GM23248 (cell line): ENCODE results near the gene IDH3A. TPM values are rescaled to one million over a fixed set of nuclear protein-coding genes. Genes with fewer than 3 reads are reported as not detected.

Experiments used
- DNase-seq: peaks from one replicate; pipeline ENCODE4 v3.0.0-alpha.2; 2015
- H2AFZ ChIP-seq: fragments of 200-600 bp; sonication (generic); 2 replicates; pipeline ENCODE4 v1.6.1; 2016; ENCODE audit warnings: antibody characterized with exemption
- H3F3A ChIP-seq: fragments of 200-600 bp; sonication (generic); 2 replicates; pipeline ENCODE4 v1.6.1; 2016; ENCODE audit warnings: mild to moderate bottlenecking, antibody characterized with exemption, mixed run types; ENCODE audit not compliant: insufficient read depth
- H3K27ac ChIP-seq: fragments of 200-600 bp; sonication (generic); 2 replicates; pipeline ENCODE4 v1.5.1; 2016; ENCODE audit warnings: mild to moderate bottlenecking
- H3K27me3 ChIP-seq: fragments of 200-600 bp; sonication (generic); replicated peaks from 2 replicates; pipeline ENCODE4 v1.6.1; 2016; ENCODE audit warnings: mild to moderate bottlenecking; ENCODE audit not compliant: insufficient read depth
- H3K36me3 ChIP-seq: fragments of 200-600 bp; sonication (generic); 2 replicates; pipeline ENCODE4 v1.6.1; 2016; ENCODE audit warnings: low read depth, mild to moderate bottlenecking
- H3K4me1 ChIP-seq: fragments of 200-600 bp; sonication (generic); 2 replicates; pipeline ENCODE4 v1.6.1; 2016; ENCODE audit warnings: mild to moderate bottlenecking; ENCODE audit not compliant: insufficient read depth
- H3K4me2 ChIP-seq: fragments of 200-600 bp; sonication (generic); one replicate; pipeline ENCODE4 v1.6.1; 2016; ENCODE audit warnings: mild to moderate bottlenecking; ENCODE audit not compliant: unreplicated experiment
- H3K4me3 ChIP-seq: fragments of 200-600 bp; sonication (generic); 2 replicates; pipeline ENCODE4 v1.5.1; 2016; ENCODE audit warnings: mild to moderate bottlenecking
- H3K79me2 ChIP-seq: fragments of 200-600 bp; sonication (generic); 2 replicates; pipeline ENCODE4 v1.6.1; 2016; ENCODE audit warnings: mild to moderate bottlenecking; ENCODE audit not compliant: insufficient read depth
- H3K9ac ChIP-seq: fragments of 200-600 bp; sonication (generic); 2 replicates; pipeline ENCODE4 v1.6.1; 2016; ENCODE audit warnings: mild to moderate bottlenecking
- H3K9me2 ChIP-seq: fragments of 200-600 bp; sonication (generic); 2 replicates; pipeline ENCODE4 v1.6.1; 2016; ENCODE audit warnings: mixed run types, mild to moderate bottlenecking, moderate library complexity; ENCODE audit not compliant: insufficient read depth
- H3K9me3 ChIP-seq: fragments of 200-600 bp; sonication (generic); one replicate; pipeline ENCODE4 v1.6.1; 2017; ENCODE audit warnings: low read depth
- H4K20me1 ChIP-seq: fragments of 200-600 bp; sonication (generic); 2 replicates; pipeline ENCODE4 v1.6.0; 2016; ENCODE audit not compliant: insufficient read depth
- EZH2 ChIP-seq: fragments of 200-600 bp; sonication (generic); IDR thresholded peaks from 2 replicates; pipeline ENCODE4 v1.6.1; 2018; ENCODE audit warnings: antibody characterized with exemption, mild to moderate bottlenecking; ENCODE audit not compliant: insufficient read depth, poor library complexity, severe bottlenecking
- EZH2phosphoT487 ChIP-seq: fragments of 200-600 bp; sonication (generic); IDR thresholded peaks from 2 replicates; pipeline ENCODE4 v1.6.1; 2018; ENCODE audit warnings: antibody characterized with exemption, moderate library complexity, mild to moderate bottlenecking, low read depth; ENCODE audit not compliant: insufficient read depth
- WGBS, 2 experiments: methylation state at CpG; one replicate each; pipeline ENCODE4 v1.1.6; 2015 to 2017; ENCODE audit warnings: low lambda C conversion rate in 2 of 2, low coverage in 1 of 2; ENCODE audit errors: missing lambda C conversion rate in 2 of 2; 5-methylcytosine and 5-hydroxymethylcytosine counted together
- in situ Hi-C: fragments of 300-500 bp; cut with MboI; formaldehyde crosslinking; loops from 2 replicates; pipeline ENCODE4 v1.15.0; 2020
- polyA plus RNA-seq: library from polyadenylated mRNA; unstranded; fragments of >200 nt; fragmentation: Nextera tagmentation; extraction: Ambion mirVana; gene quantifications from 2 replicates; pipeline ENCODE4 v1.2.1, GENCODE V29; 2016
- total RNA-seq: library from RNA; depleted of rRNA; stranded (reverse); fragments of >200 nt; shearing (Covaris generic); gene quantifications from 2 replicates; pipeline ENCODE4 v1.2.3, GENCODE V29; 2014

Gene IDH3A
- total and polyA plus RNA-seq, 2 experiments from 2014 or later: 47.1 to 50.3 TPM

DNA sequence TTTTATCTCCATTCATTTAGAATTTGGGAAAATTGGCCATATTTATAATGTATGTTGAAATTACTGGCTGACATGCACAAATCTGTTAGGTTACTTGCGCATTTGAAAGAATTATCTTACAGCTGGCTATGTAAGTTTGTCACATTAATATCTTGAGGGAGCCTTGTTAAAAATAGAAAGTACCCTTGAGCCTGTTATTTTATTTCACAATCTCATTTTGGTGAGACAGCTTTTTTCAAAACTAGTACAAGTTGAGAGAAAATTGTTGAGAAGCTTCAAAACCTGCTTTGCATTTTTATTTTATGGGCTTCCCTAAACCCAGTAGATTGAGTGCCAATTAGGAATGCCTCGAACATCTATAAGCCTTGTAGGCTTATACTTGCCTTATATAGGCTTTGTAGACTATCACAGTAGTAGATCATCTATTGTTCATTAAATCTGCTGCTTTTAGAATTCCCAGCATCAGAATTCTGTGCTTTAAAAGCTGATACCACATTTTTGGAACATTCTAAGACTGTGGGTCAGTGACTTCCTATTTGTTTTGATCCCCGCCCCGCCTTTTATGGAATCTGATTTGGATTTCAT lies 6.3 kb downstream of the IDH3A start:
- 75% methylated on average over 4 of the region's 4 CpGs for WGBS, 2 experiments
- H3K36me3 ChIP-seq: 0 out of 2 replicates have a peak, but pooled peaks cover 7% of the 10 kb centered on the region
- in situ Hi-C loops: no loop called here
- H3K4me3 ChIP-seq: no peak overlapping the region
- no peak for DNase-seq
- no peak overlapping the region for H3K9ac ChIP-seq
- no peaks in the 10 kb centered on the region for H3K27me3 ChIP-seq
- H3K4me2 ChIP-seq: no peak overlapping the region
- no peaks in the 10 kb centered on the region for H3K9me3 ChIP-seq
- no peak for TF ChIP-seq EZH2
- no peaks in the 10 kb centered on the region for H3K9me2 ChIP-seq
- no peaks in the 10 kb centered on the region for H3F3A ChIP-seq
- H4K20me1 ChIP-seq: no peaks in the 10 kb centered on the region
- no peak overlapping the region for H3K27ac ChIP-seq
- H2AFZ ChIP-seq: no peak overlapping the region
- H3K4me1 ChIP-seq: 0 out of 2 replicates have a peak, but pooled peaks cover 1% of the 10 kb centered on the region
- H3K79me2 ChIP-seq: peaks cover 42% of the 10 kb centered on the region

DNA sequence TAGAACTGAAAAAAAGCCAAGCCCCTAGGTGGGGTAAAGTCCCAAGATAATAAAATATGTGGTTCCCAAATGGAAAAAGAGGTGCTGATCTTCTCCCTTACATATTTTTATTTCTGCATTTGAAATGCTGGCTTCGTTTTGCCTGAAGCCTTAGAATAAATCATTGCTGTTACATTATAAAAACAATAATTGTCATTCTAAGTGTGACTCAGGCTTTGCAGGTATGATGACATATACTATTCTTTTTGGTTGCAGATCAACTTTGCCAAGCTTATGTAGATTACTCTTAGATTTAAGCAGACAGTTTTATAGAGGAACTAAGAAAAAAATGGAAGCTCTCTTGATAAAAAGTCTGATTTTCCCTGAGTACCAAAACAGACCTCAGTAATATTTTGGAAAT lies 7.5 kb downstream of the IDH3A start:
- Histone ChIP-seq H3K9ac (no peak overlapping the region), H3K9me2 (no peaks in the 10 kb centered on the region), H3K36me3 (0 out of 2 replicates have a peak, but pooled peaks cover 7% of the 10 kb centered on the region), H3K27ac (no peak overlapping the region), H3K27me3 (no peaks in the 10 kb centered on the region), H3K9me3 (no peaks in the 10 kb centered on the region), H3K79me2 (peaks cover 29% of the 10 kb centered on the region), H3K4me3 (no peak overlapping the region), H3F3A (no peaks in the 10 kb centered on the region), H2AFZ (no peak overlapping the region), H4K20me1 (no peaks in the 10 kb centered on the region), H3K4me2 (no peak overlapping the region), H3K4me1 (no peaks in the 10 kb centered on the region)
- 87 to 95% methylated on average over 1 of the region's 1 CpG for WGBS, 2 experiments
- TF ChIP-seq EZH2: no peak
- TF ChIP-seq EZH2phosphoT487: no peak
- in situ Hi-C loops: no loop called here
- DNase-seq: no peak

DNA sequence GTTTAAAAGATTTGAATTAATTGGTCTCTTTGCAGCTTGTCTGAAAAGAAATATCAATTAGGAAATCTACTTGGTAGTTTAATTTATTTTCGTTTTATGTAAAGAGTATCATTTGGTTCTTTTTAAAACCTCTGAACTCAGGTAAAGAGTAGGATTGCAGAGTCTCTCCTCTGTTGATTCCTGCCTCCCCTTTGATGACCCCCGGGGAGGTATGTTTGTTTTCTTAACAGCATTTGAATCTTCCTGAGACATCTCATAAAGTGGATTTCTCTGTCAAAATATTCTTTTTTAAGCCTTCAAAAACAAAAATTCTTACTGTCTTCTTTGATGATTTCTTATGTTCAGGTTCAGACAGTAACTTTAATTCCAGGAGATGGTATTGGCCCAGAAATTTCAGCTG lies 8.0 kb downstream of the IDH3A start:
- Histone ChIP-seq H3K4me2 (no peak overlapping the region), H4K20me1 (no peaks in the 10 kb centered on the region), H3K9ac (no peak overlapping the region), H3K9me2 (no peaks in the 10 kb centered on the region), H3F3A (no peaks in the 10 kb centered on the region), H3K27ac (no peak overlapping the region), H3K4me3 (no peak overlapping the region), H3K9me3 (no peaks in the 10 kb centered on the region), H3K4me1 (no peaks in the 10 kb centered on the region), H2AFZ (no peak overlapping the region), H3K27me3 (no peaks in the 10 kb centered on the region), H3K36me3 (0 out of 2 replicates have a peak, but pooled peaks cover 7% of the 10 kb centered on the region), H3K79me2 (peaks cover 24% of the 10 kb centered on the region)
- no peak for DNase-seq
- TF ChIP-seq EZH2 (no peak), EZH2phosphoT487 (no peak)
- in situ Hi-C loops: no loop called here
- 46 to 50% methylated on average over 2 of the region's 2 CpGs for WGBS, 2 experiments

DNA sequence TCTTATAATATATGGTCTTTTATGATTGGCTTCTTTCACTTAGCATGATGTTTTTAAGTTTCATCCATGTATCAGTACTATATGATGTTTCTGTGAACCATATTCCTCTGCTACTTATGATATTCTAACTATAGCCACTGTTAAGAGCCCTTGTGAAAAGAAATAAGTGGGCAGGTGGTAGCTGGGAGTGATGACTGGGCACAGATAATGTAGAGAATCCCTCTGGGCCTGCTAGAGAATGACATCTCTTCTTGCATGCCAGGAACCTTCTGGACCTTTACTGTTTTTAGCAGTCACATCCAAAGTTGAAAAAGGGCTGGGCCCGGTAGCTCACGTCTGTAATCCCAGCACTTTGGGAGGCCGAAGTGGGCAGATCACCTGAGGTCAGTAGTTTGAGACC lies 10.2 kb downstream of the IDH3A start:
- no peak for DNase-seq
- no peaks in the 10 kb centered on the region for H3K4me1 ChIP-seq
- no peaks in the 10 kb centered on the region for H3K9me3 ChIP-seq
- no peaks in the 10 kb centered on the region for H3K27me3 ChIP-seq
- H3K36me3 ChIP-seq: peaks cover 21% of the 10 kb centered on the region
- H3K9ac ChIP-seq: no peak overlapping the region
- TF ChIP-seq EZH2phosphoT487 (no peak), EZH2 (no peak)
- in situ Hi-C loops: no loop called here
- H4K20me1 ChIP-seq: no peaks in the 10 kb centered on the region
- no peaks in the 10 kb centered on the region for H3F3A ChIP-seq
- no peak overlapping the region for H3K27ac ChIP-seq
- H2AFZ ChIP-seq: no peak overlapping the region
- WGBS, 2 experiments: 96 to 99% methylated on average over 3 of the region's 3 CpGs
- no peaks in the 10 kb centered on the region for H3K9me2 ChIP-seq
- H3K79me2 ChIP-seq: peaks cover 3% of the 10 kb centered on the region
- no peak overlapping the region for H3K4me2 ChIP-seq
- no peak overlapping the region for H3K4me3 ChIP-seq

DNA sequence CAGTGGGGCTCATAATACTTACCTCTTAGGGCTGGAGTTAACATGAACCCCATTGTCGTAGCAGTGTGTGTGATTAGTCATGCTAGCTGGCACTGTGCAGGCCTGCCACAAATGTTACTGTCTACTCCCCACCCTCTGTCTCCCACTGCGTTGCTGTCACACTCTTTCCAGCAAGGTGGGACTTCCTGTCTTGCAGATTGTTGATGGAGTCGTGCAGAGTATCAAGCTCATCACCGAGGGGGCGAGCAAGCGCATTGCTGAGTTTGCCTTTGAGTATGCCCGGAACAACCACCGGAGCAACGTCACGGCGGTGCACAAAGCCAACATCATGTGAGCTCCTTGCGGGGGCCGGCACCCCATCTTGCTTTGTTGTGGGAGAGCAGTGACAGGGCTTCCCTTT lies 12.9 kb downstream of the IDH3A start:
- in situ Hi-C loops: no loop called here

More for the DNA sequence above, 12.9 kb downstream of the IDH3A start:
- no peaks in the 10 kb centered on the region for H3K9me2 ChIP-seq
- no peaks in the 10 kb centered on the region for H3K9me3 ChIP-seq
- H3K27ac ChIP-seq: no peak overlapping the region
- peaks cover 26% of the 10 kb centered on the region for H3K36me3 ChIP-seq
- no peaks in the 10 kb centered on the region for H3F3A ChIP-seq
- H3K4me1 ChIP-seq: no peaks in the 10 kb centered on the region
- no peaks in the 10 kb centered on the region for H3K27me3 ChIP-seq
- 92 to 94% methylated on average over 13 of the region's 13 CpGs for WGBS, 2 experiments
- H4K20me1 ChIP-seq: no peaks in the 10 kb centered on the region
- H3K4me3 ChIP-seq: no peak overlapping the region
- no peaks in the 10 kb centered on the region for H3K79me2 ChIP-seq
- TF ChIP-seq EZH2phosphoT487 (no peak), EZH2 (no peak)
- no peak overlapping the region for H3K4me2 ChIP-seq
- no peak overlapping the region for H2AFZ ChIP-seq
- H3K9ac ChIP-seq: no peak overlapping the region
- DNase-seq: no peak
